Central memory CD8-positive, alpha-beta T cell (primary cell): ENCODE data around the gene UGT1A10.
"Not testable (repeated sequence)": the region's sequence is repeated elsewhere in the genome, so short reads cannot be mapped to it uniquely, and the experiment has no call there.

Experiments
- ATAC-seq: fragments of 150-1000 bp; cut with Tn5 transposase; replicated peaks from 2 replicates; pipeline ENCODE4 v1.10.0; 2022; ENCODE audit warnings: mild to moderate bottlenecking, moderate FRiP score, moderate number of reproducible peaks; ENCODE audit not compliant: poor library complexity, severe bottlenecking; ENCODE audit errors: extremely low read depth
- DNase-seq, 2 donors: peaks; one replicate each; pipeline ENCODE4 v3.0.0; 2021; ENCODE audit warnings: low spot score in 2 of 2
- H3K27ac Mint-ChIP-seq: one replicate; pipeline ENCODE4 v1.8.0; 2022; ENCODE audit warnings: low read depth, mild to moderate bottlenecking, moderate library complexity, mixed read lengths
- H3K27me3 Mint-ChIP-seq: one replicate; pipeline ENCODE4 v1.8.0; 2022; ENCODE audit warnings: mixed read lengths
- H3K36me3 Mint-ChIP-seq: one replicate; pipeline ENCODE4 v1.8.0; 2022; ENCODE audit warnings: mild to moderate bottlenecking, moderate library complexity, mixed read lengths; ENCODE audit not compliant: insufficient read depth
- H3K4me1 Mint-ChIP-seq: one replicate; pipeline ENCODE4 v1.8.0; 2022; ENCODE audit warnings: mixed read lengths
- H3K4me3 Mint-ChIP-seq: one replicate; pipeline ENCODE4 v1.8.0; 2022; ENCODE audit warnings: mild to moderate bottlenecking, moderate library complexity, mixed read lengths
- H3K9me3 Mint-ChIP-seq: one replicate; pipeline ENCODE4 v1.8.0; 2022; ENCODE audit warnings: mixed read lengths

Gene UGT1A10

GRCh38 chr2:233686928-233687327 lies 50.7 kb downstream of the UGT1A10 start:
- Mint-ChIP-seq H3K9me3 (no peaks in the 10 kb centered on the region), H3K36me3 (no peaks in the 10 kb centered on the region), H3K4me3 (no peak overlapping the region), H3K27ac (no peak overlapping the region), H3K4me1 (no peaks in the 10 kb centered on the region), H3K27me3 (peaks cover 48% of the 10 kb centered on the region)
- DNase-seq = no peak
- ATAC-seq = no peak

DNA sequence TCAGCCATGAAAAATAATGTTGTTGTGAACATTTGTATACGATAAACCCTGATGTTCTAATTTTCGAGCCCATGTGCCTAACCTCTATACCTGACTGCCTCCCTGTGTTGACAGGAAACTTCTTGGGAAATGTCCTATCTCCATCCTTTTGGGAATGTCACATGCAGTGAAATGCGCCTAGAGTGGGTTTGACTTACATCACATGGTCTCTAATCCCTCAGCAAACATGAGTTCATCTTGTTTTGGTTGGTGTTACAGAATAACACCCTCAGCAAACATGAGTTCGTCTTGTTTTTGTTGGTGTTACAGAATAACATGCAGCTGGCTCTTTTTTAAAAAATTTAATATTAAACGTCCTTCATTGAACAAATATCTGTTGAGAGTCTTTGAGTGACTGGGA lies 52.1 kb downstream of the UGT1A10 start:
- Mint-ChIP-seq H3K4me3 (no peak overlapping the region), H3K9me3 (no peaks in the 10 kb centered on the region), H3K36me3 (no peaks in the 10 kb centered on the region), H3K27me3 (peaks cover 48% of the 10 kb centered on the region), H3K27ac (no peak overlapping the region), H3K4me1 (no peaks in the 10 kb centered on the region)
- ATAC-seq (no peak), DNase-seq (no peak)

DNA sequence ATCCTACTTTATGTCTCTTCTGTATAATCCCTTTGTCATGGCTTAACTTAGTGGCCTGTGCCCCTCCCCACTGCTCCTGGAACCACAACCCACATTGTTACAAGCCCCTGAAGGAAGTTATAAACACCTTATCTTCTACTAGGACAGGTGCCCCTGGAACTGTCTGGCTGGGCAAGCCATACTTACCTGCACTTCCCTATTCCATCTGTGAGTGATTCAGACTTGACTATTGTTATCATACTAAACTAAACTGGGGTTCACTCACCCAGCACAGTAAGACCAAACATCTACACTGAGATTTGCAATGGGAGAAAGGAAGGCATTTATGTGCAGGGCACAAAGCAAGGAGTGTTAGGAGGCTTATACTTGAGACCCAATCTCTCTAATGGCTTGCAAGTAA lies 52.8 kb downstream of the UGT1A10 start:
- no peak overlapping the region for H3K27ac Mint-ChIP-seq

DNA sequence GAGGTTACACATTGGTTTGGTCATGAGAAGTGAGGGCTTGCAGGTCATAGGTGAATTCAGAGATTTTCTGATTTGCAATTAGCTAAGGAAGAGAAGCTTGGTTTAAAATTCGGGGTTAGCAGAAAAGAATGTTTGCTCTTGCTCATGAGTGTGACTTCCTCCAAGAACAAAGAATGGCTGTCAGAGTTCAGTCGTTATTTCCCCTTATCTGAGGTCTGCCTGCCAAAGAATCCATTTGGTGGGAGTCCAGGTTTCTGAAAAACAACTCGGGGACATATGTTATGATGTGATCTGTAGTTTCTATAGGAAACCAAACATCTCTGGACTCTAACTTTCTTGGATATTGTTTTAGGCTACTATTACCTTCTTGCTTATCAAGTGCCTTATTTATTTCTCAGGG lies 53.3 kb downstream of the UGT1A10 start:
- H3K27me3 Mint-ChIP-seq = peaks cover 55% of the 10 kb centered on the region
- H3K36me3 Mint-ChIP-seq = no peaks in the 10 kb centered on the region
- no peaks in the 10 kb centered on the region for H3K9me3 Mint-ChIP-seq
- no peak for ATAC-seq
- no peak for DNase-seq
- no peak overlapping the region for H3K27ac Mint-ChIP-seq
- H3K4me3 Mint-ChIP-seq = no peak overlapping the region
- no peaks in the 10 kb centered on the region for H3K4me1 Mint-ChIP-seq

More for the DNA sequence above, 52.8 kb downstream of the UGT1A10 start:
- peaks cover 55% of the 10 kb centered on the region for H3K27me3 Mint-ChIP-seq
- no peaks in the 10 kb centered on the region for H3K9me3 Mint-ChIP-seq
- DNase-seq = no peak
- no peak for ATAC-seq
- no peak overlapping the region for H3K4me3 Mint-ChIP-seq
- no peaks in the 10 kb centered on the region for H3K36me3 Mint-ChIP-seq
- no peaks in the 10 kb centered on the region for H3K4me1 Mint-ChIP-seq

DNA sequence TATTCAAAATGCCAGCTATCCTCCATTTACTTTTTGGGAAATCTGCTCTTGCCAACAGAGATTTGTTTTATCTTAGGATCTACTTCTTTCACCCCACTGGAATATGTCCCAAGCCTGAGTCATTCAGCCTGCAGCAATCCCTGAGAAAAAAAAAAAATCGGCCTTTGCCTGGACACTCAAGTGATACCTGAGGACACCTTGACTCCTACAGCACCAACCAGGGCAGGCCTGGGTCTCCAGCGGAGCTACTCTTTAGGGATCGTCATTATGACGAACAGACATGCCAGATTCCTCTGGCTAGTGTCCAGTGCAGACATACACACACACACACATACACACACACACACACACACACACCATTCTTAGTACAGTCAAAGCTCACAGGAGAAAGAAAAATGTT lies 54.2 kb downstream of the UGT1A10 start:
- DNase-seq (no peak), ATAC-seq (no peak)
- Mint-ChIP-seq H3K4me1 (no peaks in the 10 kb centered on the region), H3K36me3 (no peaks in the 10 kb centered on the region), H3K27ac (no peak overlapping the region), H3K9me3 (no peaks in the 10 kb centered on the region), H3K4me3 (no peak overlapping the region), H3K27me3 (peaks cover 62% of the 10 kb centered on the region)

GRCh38 chr2:233691443-233692433 lies 55.5 kb downstream of the UGT1A10 start:
- no peak for ATAC-seq

DNA sequence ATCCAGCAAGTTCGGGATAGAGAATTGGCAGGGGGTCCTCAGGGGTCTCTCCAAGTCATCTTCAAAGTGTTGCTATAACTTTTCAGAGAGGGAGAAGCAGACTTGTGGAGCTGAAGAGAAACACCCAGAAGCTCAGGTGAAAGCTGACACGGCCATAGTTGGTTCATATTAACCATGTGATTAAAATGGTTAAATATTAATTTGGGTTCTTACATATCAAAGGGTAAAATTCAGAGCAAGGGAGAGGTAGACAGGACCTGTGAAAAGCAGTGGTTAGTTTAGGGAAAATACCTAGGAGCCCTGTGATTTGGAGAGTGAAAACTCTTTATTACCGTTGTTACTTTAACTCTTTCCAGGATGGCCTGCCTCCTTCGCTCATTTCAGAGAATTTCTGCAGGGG lies 56.4 kb downstream of the UGT1A10 start, which contains the start of gene UGT1A6:
TSS of gene UGT1A6 (plus strand) at position 243 of the 400 bp plus-strand sequence. CDS start at position 358, 115 bp downstream.
- DNase-seq (no peak), ATAC-seq (no peak)
- Mint-ChIP-seq H3K4me1 (no peaks in the 10 kb centered on the region), H3K27ac (no peak within 1 kb of the TSS), H3K4me3 (no peak within 1 kb of the TSS), H3K27me3 (peaks cover 71% of the 10 kb centered on the region), H3K36me3 (no peaks in the 10 kb centered on the region), H3K9me3 (no peaks in the 10 kb centered on the region)

More at GRCh38 chr2:233691443-233692433, 55.5 kb downstream of the UGT1A10 start:
- Mint-ChIP-seq H3K36me3 (no peaks in the 10 kb centered on the region), H3K4me3 (no peak overlapping the region), H3K27me3 (peaks cover 68% of the 10 kb centered on the region), H3K4me1 (no peaks in the 10 kb centered on the region), H3K27ac (no peak overlapping the region), H3K9me3 (no peaks in the 10 kb centered on the region)
- no peak for DNase-seq

- Mint-ChIP-seq H3K9me3 (no peaks in the 10 kb centered on the region), H3K4me1 (no peaks in the 10 kb centered on the region), H3K27ac (no peak overlapping the region), H3K36me3 (no peaks in the 10 kb centered on the region), H3K4me3 (no peak overlapping the region), H3K27me3 (peaks cover 64% of the 10 kb centered on the region)
- DNase-seq (no peak), ATAC-seq (no peak)
These were observed 57.7 kb downstream of the UGT1A10 start for GRCh38 chr2:233693963-233694362.

GRCh38 chr2:233698740-233699139 lies 62.5 kb downstream of the UGT1A10 start:
- no peak for ATAC-seq
- H3K9me3 Mint-ChIP-seq = no peaks in the 10 kb centered on the region
- no peaks in the 10 kb centered on the region for H3K36me3 Mint-ChIP-seq
- no peaks in the 10 kb centered on the region for H3K4me1 Mint-ChIP-seq
- H3K27ac Mint-ChIP-seq = no peak overlapping the region
- no peak overlapping the region for H3K4me3 Mint-ChIP-seq
- no peak for DNase-seq
- peaks cover 50% of the 10 kb centered on the region for H3K27me3 Mint-ChIP-seq

- Mint-ChIP-seq H3K27ac (no peak overlapping the region), H3K4me1 (no peaks in the 10 kb centered on the region), H3K27me3 (peaks cover 55% of the 10 kb centered on the region), H3K36me3 (no peaks in the 10 kb centered on the region), H3K4me3 (no peak overlapping the region), H3K9me3 (peaks cover 6% of the 10 kb centered on the region)
- ATAC-seq (no peak), DNase-seq (no peak)
These were observed 63.3 kb downstream of the UGT1A10 start for GRCh38 chr2:233699424-233700027.

DNA sequence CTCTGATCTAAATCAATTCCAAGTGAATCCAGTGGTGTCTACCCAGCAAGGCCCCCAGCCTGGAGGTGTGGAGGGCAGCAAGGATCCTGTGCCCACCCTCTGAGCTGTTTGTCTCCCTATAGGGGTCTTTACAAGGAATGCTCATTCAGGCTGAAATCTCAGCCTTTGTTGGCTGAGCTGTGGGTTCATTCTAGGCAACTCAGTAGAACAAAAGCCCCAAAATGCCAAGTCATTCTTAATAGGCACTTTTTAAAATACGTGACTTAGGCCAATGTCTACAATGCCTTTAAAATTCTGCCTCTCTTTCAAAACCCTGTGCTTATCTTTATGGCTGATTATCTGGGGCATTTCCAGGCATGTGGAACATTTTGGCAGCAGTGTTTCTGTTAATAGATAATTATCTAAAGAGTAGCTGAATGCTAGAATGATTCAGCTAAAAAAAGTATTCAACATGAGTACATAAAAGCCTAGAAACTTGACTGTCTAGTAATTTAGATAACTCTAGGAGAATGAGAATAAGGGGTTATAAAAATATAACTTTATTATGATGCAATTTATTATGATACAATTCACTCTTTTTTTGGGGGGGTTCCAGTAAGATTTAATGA lies 63.9 kb downstream of the UGT1A10 start:
- no peaks in the 10 kb centered on the region for H3K4me1 Mint-ChIP-seq
- H3K9me3 Mint-ChIP-seq = peaks cover 6% of the 10 kb centered on the region
- no peaks in the 10 kb centered on the region for H3K36me3 Mint-ChIP-seq
- H3K4me3 Mint-ChIP-seq = no peak overlapping the region
- DNase-seq = no peak
- no peak overlapping the region for H3K27ac Mint-ChIP-seq
- no peak for ATAC-seq
- H3K27me3 Mint-ChIP-seq = peaks cover 58% of the 10 kb centered on the region

- H3K9me3 Mint-ChIP-seq, H3K4me3 Mint-ChIP-seq, DNase-seq, H3K27ac Mint-ChIP-seq, H3K36me3 Mint-ChIP-seq, H3K4me1 Mint-ChIP-seq, ATAC-seq: not testable (repeated sequence)
- H3K27me3 Mint-ChIP-seq = peaks cover 57% of the 10 kb centered on the region
These were observed 64.6 kb downstream of the UGT1A10 start for GRCh38 chr2:233700842-233701241.
